Stimulated activated naive B cell treated with anti-CD40 and anti-IgM and Interleukin-4, amounts not matched to agents 10 μg/mL and 1 μg/mL and 100 μg/mL, for 72 hours (primary cell): ENCODE measurements around the gene CENPH.
"Not testable (repeated sequence)": the region's sequence is repeated elsewhere in the genome, so short reads cannot be mapped to it uniquely, and the experiment has no call there.

ENCODE experiments used
- ATAC-seq, 2 donors: fragments of 150-1000 bp; cut with Tn5 transposase; replicated peaks; 2 replicates each; pipeline ENCODE4 v1.10.0; 2021; ENCODE audit warnings: moderate library complexity in 1 of 2
- DNase-seq: peaks from one replicate; pipeline ENCODE4 v3.0.0; 2021
- H3K27ac Mint-ChIP-seq: one replicate; pipeline ENCODE4 v1.8.0; 2022; ENCODE audit warnings: mild to moderate bottlenecking, mixed read lengths
- H3K27me3 Mint-ChIP-seq, 2 donors: one replicate each; pipeline ENCODE4 v1.8.0; 2022; ENCODE audit warnings: mixed read lengths in 2 of 2
- H3K36me3 Mint-ChIP-seq, 2 donors: one replicate each; pipeline ENCODE4 v1.8.0; 2022; ENCODE audit warnings: mixed read lengths in 2 of 2, mild to moderate bottlenecking in 1 of 2
- H3K4me1 Mint-ChIP-seq, 2 donors: one replicate each; pipeline ENCODE4 v1.8.0; 2022; ENCODE audit warnings: mixed read lengths in 2 of 2, mild to moderate bottlenecking in 1 of 2
- H3K4me3 Mint-ChIP-seq, 2 donors: one replicate each; pipeline ENCODE4 v1.8.0; 2022; ENCODE audit warnings: mild to moderate bottlenecking in 2 of 2, mixed read lengths in 2 of 2, moderate library complexity in 1 of 2
- H3K9me3 Mint-ChIP-seq, 2 donors: one replicate each; pipeline ENCODE4 v1.8.0; 2022; ENCODE audit warnings: mixed read lengths in 2 of 2, mild to moderate bottlenecking in 1 of 2

Gene CENPH

GRCh38 chr5:69170495-69170894 lies 18.9 kb upstream of the CENPH start:
- Mint-ChIP-seq H3K4me3 (no peak overlapping the region), H3K9me3 (peaks cover 3 to 4% of the 10 kb centered on the region in 2 donors), H3K27me3 (no peaks in the 10 kb centered on the region), H3K27ac (no peak overlapping the region), H3K36me3 (peaks cover 28 to 31% of the 10 kb centered on the region in 2 donors), H3K4me1 (peaks cover 8 to 23% of the 10 kb centered on the region in 2 donors)
- ATAC-seq (no peak), DNase-seq (no peak)

GRCh38 chr5:69170969-69171368 lies 18.4 kb upstream of the CENPH start:
- no peak for DNase-seq
- Mint-ChIP-seq H3K27ac (no peak overlapping the region), H3K27me3 (no peaks in the 10 kb centered on the region), H3K9me3 (peaks cover under 1 to 2% of the 10 kb centered on the region in 2 donors), H3K4me3 (no peak overlapping the region), H3K4me1 (peaks cover 6 to 19% of the 10 kb centered on the region in 2 donors), H3K36me3 (peaks cover 28 to 31% of the 10 kb centered on the region in 2 donors)
- ATAC-seq: no peak

GRCh38 chr5:69181659-69182293 lies 7.6 kb upstream of the CENPH start:
- not testable (repeated sequence) for H3K27me3 Mint-ChIP-seq, H3K27ac Mint-ChIP-seq, H3K9me3 Mint-ChIP-seq, H3K4me3 Mint-ChIP-seq, ATAC-seq, DNase-seq, H3K4me1 Mint-ChIP-seq
- H3K36me3 Mint-ChIP-seq: peaks cover 6 to 10% of the 10 kb centered on the region in 2 donors

GRCh38 chr5:69184621-69185020 lies 4.8 kb upstream of the CENPH start:
- DNase-seq: no peak
- no peak for ATAC-seq
- Mint-ChIP-seq H3K4me3 (no peak overlapping the region), H3K27ac (no peak overlapping the region), H3K36me3 (no peaks in the 10 kb centered on the region), H3K9me3 (no peaks in the 10 kb centered on the region), H3K27me3 (no peaks in the 10 kb centered on the region), H3K4me1 (peaks cover 2 to 10% of the 10 kb centered on the region in 2 donors)

- Mint-ChIP-seq H3K9me3 (no peaks in the 10 kb centered on the region), H3K36me3 (no peaks in the 10 kb centered on the region), H3K27ac (no peak overlapping the region), H3K4me3 (no peak overlapping the region), H3K4me1 (peaks cover 2 to 17% of the 10 kb centered on the region in 2 donors), H3K27me3 (no peaks in the 10 kb centered on the region)
- ATAC-seq: no peak
- DNase-seq: no peak
Measured at GRCh38 chr5:69187342-69187741, 2.0 kb upstream of the CENPH start.

GRCh38 chr5:69188811-69189161 lies 597 bp upstream of the CENPH start:
- Mint-ChIP-seq H3K36me3 (no peaks in the 10 kb centered on the region), H3K9me3 (no peaks in the 10 kb centered on the region), H3K4me3 (peak overlapping the region; percentile 92 to 94), H3K4me1 (peaks cover 2 to 17% of the 10 kb centered on the region in 2 donors), H3K27me3 (no peaks in the 10 kb centered on the region), H3K27ac (peak overlapping the region; percentile 96)
- DNase-seq (no peak), ATAC-seq (peak in 1 of 2 donors; percentile 1)

- Mint-ChIP-seq H3K4me1 (peaks cover 4 to 7% of the 10 kb centered on the region in 2 donors), H3K9me3 (no peaks in the 10 kb centered on the region), H3K4me3 (no peak overlapping the region), H3K27ac (no peak overlapping the region), H3K27me3 (no peaks in the 10 kb centered on the region), H3K36me3 (peaks cover 20 to 30% of the 10 kb centered on the region in 2 donors)
- no peak for DNase-seq
- ATAC-seq: no peak
Measured at GRCh38 chr5:69202497-69202896, 13.1 kb downstream of the CENPH start.

GRCh38 chr5:69206528-69207190 lies 17.3 kb downstream of the CENPH start:
- ATAC-seq (no peak), DNase-seq (no peak)
- no peak overlapping the region for H3K27ac Mint-ChIP-seq
- peaks cover 8 to 10% of the 10 kb centered on the region in 2 donors for H3K36me3 Mint-ChIP-seq
- no peaks in the 10 kb centered on the region for H3K27me3 Mint-ChIP-seq
- no peaks in the 10 kb centered on the region for H3K4me1 Mint-ChIP-seq
- no peak overlapping the region for H3K4me3 Mint-ChIP-seq
- H3K9me3 Mint-ChIP-seq: no peaks in the 10 kb centered on the region

- no peaks in the 10 kb centered on the region for H3K27me3 Mint-ChIP-seq
- no peak overlapping the region for H3K27ac Mint-ChIP-seq
- no peaks in the 10 kb centered on the region for H3K4me1 Mint-ChIP-seq
- DNase-seq: no peak
- H3K36me3 Mint-ChIP-seq: peaks cover 7 to 10% of the 10 kb centered on the region in 2 donors
- H3K9me3 Mint-ChIP-seq: no peaks in the 10 kb centered on the region
- H3K4me3 Mint-ChIP-seq: no peak overlapping the region
- ATAC-seq: no peak
Measured at GRCh38 chr5:69209602-69210001, 20.2 kb downstream of the CENPH start.

- no peak for DNase-seq
- H3K27ac Mint-ChIP-seq: no peak overlapping the region
- H3K9me3 Mint-ChIP-seq: no peaks in the 10 kb centered on the region
- H3K36me3 Mint-ChIP-seq: peaks cover 3 to 4% of the 10 kb centered on the region in 2 donors
- no peak for ATAC-seq
- H3K27me3 Mint-ChIP-seq: no peaks in the 10 kb centered on the region
- H3K4me3 Mint-ChIP-seq: no peak overlapping the region
- peaks cover 0 to 3% of the 10 kb centered on the region in 2 donors for H3K4me1 Mint-ChIP-seq
Measured at GRCh38 chr5:69211200-69211599, 21.8 kb downstream of the CENPH start.

- Mint-ChIP-seq H3K4me1 (peaks cover 0 to 3% of the 10 kb centered on the region in 2 donors), H3K4me3 (no peak overlapping the region), H3K36me3 (peaks cover 3 to 4% of the 10 kb centered on the region in 2 donors), H3K9me3 (no peaks in the 10 kb centered on the region), H3K27me3 (no peaks in the 10 kb centered on the region), H3K27ac (no peak overlapping the region)
- ATAC-seq (no peak), DNase-seq (no peak)
Measured at GRCh38 chr5:69212022-69212421, 22.6 kb downstream of the CENPH start.

GRCh38 chr5:69213513-69214215 lies 24.3 kb downstream of the CENPH start:
- Mint-ChIP-seq H3K27ac (no peak overlapping the region), H3K36me3 (peaks cover 3 to 7% of the 10 kb centered on the region in 2 donors), H3K4me1 (peaks cover 0 to 4% of the 10 kb centered on the region in 2 donors), H3K9me3 (no peaks in the 10 kb centered on the region), H3K27me3 (no peaks in the 10 kb centered on the region), H3K4me3 (no peak overlapping the region)
- no peak for ATAC-seq
- no peak for DNase-seq

GRCh38 chr5:69217151-69217511 lies 27.7 kb downstream of the CENPH start:
- Mint-ChIP-seq H3K4me1 (peaks cover 0 to 7% of the 10 kb centered on the region in 2 donors), H3K36me3 (peaks cover 8 to 17% of the 10 kb centered on the region in 2 donors), H3K9me3 (no peaks in the 10 kb centered on the region), H3K27me3 (no peaks in the 10 kb centered on the region), H3K4me3 (peak overlapping the region; percentile 100), H3K27ac (peak overlapping the region; percentile 99)
- ATAC-seq: no peak
- no peak for DNase-seq

GRCh38 chr5:69217548-69218526 lies 28.5 kb downstream of the CENPH start:
- peak overlapping the region; percentile 99 for H3K27ac Mint-ChIP-seq
- peaks cover 0 to 8% of the 10 kb centered on the region in 2 donors for H3K4me1 Mint-ChIP-seq
- no peaks in the 10 kb centered on the region for H3K27me3 Mint-ChIP-seq
- peak overlapping the region; percentile 100 for H3K4me3 Mint-ChIP-seq
- H3K9me3 Mint-ChIP-seq: no peaks in the 10 kb centered on the region
- ATAC-seq (peak; percentile 93 to 94), DNase-seq (peak; percentile 88)
- H3K36me3 Mint-ChIP-seq: peaks cover 9 to 19% of the 10 kb centered on the region in 2 donors
